ENCODE data around the gene FBXW7.

FBXW7 gene

DNA sequence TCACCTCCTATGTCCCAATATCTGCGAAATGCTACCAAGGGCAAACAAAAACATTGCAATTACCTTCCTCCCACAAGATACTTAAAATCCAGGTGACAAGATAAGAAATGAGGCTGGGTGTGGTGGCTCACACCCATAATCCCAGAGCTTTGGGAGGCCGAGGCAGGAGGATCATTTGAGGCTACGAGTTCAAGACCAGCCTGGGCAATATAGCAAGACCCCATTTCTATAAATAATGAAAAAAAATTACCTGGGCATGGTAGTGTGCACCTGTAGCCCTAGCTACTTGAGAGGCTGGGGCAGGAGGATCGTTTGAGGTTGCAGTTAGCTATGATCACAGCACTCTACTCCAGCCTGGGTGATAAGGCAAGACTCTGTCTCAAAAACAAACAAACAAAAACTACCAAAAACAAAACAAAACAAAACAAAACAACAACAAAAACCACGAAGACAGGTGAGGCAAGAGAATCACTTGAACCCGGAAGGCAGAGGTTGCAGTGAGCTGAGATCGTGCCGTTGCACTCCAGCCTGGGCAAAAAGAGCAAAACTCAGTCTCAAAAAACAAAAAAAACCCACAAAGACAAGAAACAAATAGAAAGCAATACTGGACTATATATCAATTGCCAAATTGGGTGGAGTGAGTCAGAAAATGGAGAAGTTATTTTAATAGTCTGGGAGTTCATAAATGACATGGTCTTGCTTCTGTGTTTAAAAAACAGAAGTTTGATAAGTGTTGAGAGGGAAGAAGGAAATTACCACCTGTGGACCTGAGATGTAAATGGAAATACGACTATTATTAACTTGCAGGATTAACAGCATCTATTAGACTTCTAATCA, 176.5 kb downstream of the FBXW7 start:
- H4K20me1 ChIP-seq (ENCODE audit: insufficient read depth, low read length, poor library complexity, severe bottlenecking): no peaks in the 10 kb centered on the region
- no peaks in the 10 kb centered on the region for H3K4me1 ChIP-seq (ENCODE audit: insufficient read depth, low read length, poor library complexity, severe bottlenecking)
- H3K27me3 ChIP-seq (ENCODE audit: insufficient read depth, low read length, poor library complexity, severe bottlenecking): no peaks in the 10 kb centered on the region
- no peaks in the 10 kb centered on the region for H3K9me2 ChIP-seq (replicated peaks; ENCODE audit: low read depth, low read length)
- TF ChIP-seq, protein P1, sequence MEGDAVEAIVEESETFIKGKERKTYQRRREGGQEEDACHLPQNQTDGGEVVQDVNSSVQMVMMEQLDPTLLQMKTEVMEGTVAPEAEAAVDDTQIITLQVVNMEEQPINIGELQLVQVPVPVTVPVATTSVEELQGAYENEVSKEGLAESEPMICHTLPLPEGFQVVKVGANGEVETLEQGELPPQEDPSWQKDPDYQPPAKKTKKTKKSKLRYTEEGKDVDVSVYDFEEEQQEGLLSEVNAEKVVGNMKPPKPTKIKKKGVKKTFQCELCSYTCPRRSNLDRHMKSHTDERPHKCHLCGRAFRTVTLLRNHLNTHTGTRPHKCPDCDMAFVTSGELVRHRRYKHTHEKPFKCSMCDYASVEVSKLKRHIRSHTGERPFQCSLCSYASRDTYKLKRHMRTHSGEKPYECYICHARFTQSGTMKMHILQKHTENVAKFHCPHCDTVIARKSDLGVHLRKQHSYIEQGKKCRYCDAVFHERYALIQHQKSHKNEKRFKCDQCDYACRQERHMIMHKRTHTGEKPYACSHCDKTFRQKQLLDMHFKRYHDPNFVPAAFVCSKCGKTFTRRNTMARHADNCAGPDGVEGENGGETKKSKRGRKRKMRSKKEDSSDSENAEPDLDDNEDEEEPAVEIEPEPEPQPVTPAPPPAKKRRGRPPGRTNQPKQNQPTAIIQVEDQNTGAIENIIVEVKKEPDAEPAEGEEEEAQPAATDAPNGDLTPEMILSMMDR (conservative IDR thresholded peaks at IDR 0.05; ENCODE audit: low read length): no peak
- no peak for TF ChIP-seq EZH2phosphoT487 (IDR thresholded peaks at IDR 0.05; ENCODE audit: borderline replicate concordance)
- H3K4me3 ChIP-seq (ENCODE audit: low read length, poor library complexity, severe bottlenecking): no peak overlapping the region
- no peaks in the 10 kb centered on the region for H3K36me3 ChIP-seq (ENCODE audit: insufficient read depth, low read length)
- no peaks in the 10 kb centered on the region; the same call in 1 of the 2 replicates for H3F3A ChIP-seq (ENCODE audit: low read depth)
- H3K9me3 ChIP-seq (ENCODE audit: insufficient read depth, low read depth, low read length): no peaks in the 10 kb centered on the region
- no peak overlapping the region for H2AFZ ChIP-seq (ENCODE audit: low read length)
- no peak overlapping the region for H3K9ac ChIP-seq (ENCODE audit: low read depth, low read length, poor library complexity, severe bottlenecking)
- no peak overlapping the region for H3K4me2 ChIP-seq (ENCODE audit: low read depth, low read length, poor library complexity, severe bottlenecking)
- no peaks in the 10 kb centered on the region for H3K79me2 ChIP-seq (ENCODE audit: insufficient read depth, low read length)

DNA sequence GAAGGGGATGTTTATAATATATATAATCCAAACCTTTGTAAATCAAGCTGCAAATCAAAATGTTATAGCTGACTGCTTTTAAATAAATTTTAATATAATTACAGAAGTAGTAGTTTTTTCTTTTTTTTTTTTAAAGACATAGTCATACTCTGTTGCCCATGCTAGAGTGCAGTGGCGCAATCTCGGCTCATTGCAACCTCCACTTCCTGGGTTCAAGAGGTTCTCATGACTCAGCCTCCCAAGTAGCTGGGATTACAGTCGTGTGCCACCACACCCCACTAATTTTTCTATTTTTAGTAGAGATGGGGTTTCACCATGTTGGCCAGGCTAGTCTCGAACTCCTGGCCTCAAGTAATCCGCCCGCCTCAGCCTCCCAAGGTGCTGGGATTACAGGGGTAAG, 178.7 kb downstream of the FBXW7 start:
- Histone ChIP-seq H2AFZ (ENCODE audit: low read length) (no peak overlapping the region), H4K20me1 (ENCODE audit: insufficient read depth, low read length, poor library complexity, severe bottlenecking) (no peaks in the 10 kb centered on the region), H3K27me3 (ENCODE audit: insufficient read depth, low read length, poor library complexity, severe bottlenecking) (no peaks in the 10 kb centered on the region), H3K9me3 (ENCODE audit: insufficient read depth, low read depth, low read length) (no peaks in the 10 kb centered on the region), H3K4me2 (ENCODE audit: low read depth, low read length, poor library complexity, severe bottlenecking) (no peak overlapping the region), H3K4me1 (ENCODE audit: insufficient read depth, low read length, poor library complexity, severe bottlenecking) (peaks cover 9% of the 10 kb centered on the region), H3K9me2 (replicated peaks; ENCODE audit: low read depth, low read length) (no peaks in the 10 kb centered on the region), H3K4me3 (ENCODE audit: low read length, poor library complexity, severe bottlenecking) (no peak overlapping the region), H3K9ac (ENCODE audit: low read depth, low read length, poor library complexity, severe bottlenecking) (no peak overlapping the region), H3K79me2 (ENCODE audit: insufficient read depth, low read length) (no peaks in the 10 kb centered on the region), H3F3A (ENCODE audit: low read depth) (no peaks in the 10 kb centered on the region; the same call in 1 of the 2 replicates), H3K36me3 (ENCODE audit: insufficient read depth, low read length) (no peaks in the 10 kb centered on the region)
- TF ChIP-seq, protein P1 (conservative IDR thresholded peaks at IDR 0.05; ENCODE audit: low read length): no peak
- no peak for TF ChIP-seq EZH2phosphoT487 (IDR thresholded peaks at IDR 0.05; ENCODE audit: borderline replicate concordance)

DNA sequence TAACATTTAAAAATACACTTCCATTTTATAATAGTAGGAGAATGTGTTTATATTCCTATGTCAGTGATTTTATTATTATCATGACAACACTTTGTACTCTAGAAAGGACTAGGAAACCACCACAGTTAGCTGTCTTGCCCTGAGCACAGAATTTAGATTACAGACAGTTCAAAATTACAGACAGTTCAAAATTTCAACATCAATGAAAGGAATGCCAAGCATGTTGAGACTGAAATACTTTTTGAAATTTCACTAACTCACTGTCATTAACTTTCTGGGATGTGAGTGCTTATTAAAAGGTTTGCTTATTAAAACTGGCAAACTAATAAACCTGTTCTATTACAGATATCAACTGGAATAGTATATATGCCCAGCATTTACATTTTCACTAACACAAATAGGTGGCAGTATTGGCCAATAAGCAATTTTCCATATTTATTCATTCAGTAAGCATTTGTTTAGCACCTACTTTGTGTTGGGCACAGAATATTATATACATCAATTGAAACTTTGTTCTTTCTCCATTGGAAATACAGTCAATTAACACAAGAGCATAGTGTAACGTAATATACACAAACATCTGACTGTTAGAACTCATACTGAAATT, 179.4 kb downstream of the FBXW7 start:
- H3K4me1 ChIP-seq (ENCODE audit: insufficient read depth, low read length, poor library complexity, severe bottlenecking): peaks cover 10% of the 10 kb centered on the region
- no peak overlapping the region for H3K4me2 ChIP-seq (ENCODE audit: low read depth, low read length, poor library complexity, severe bottlenecking)
- H3K9me2 ChIP-seq (replicated peaks; ENCODE audit: low read depth, low read length): no peaks in the 10 kb centered on the region
- no peaks in the 10 kb centered on the region for H3K79me2 ChIP-seq (ENCODE audit: insufficient read depth, low read length)
- no peak overlapping the region for H3K4me3 ChIP-seq (ENCODE audit: low read length, poor library complexity, severe bottlenecking)
- H4K20me1 ChIP-seq (ENCODE audit: insufficient read depth, low read length, poor library complexity, severe bottlenecking): no peaks in the 10 kb centered on the region
- H3K27me3 ChIP-seq (ENCODE audit: insufficient read depth, low read length, poor library complexity, severe bottlenecking): no peaks in the 10 kb centered on the region
- no peak overlapping the region for H2AFZ ChIP-seq (ENCODE audit: low read length)
- H3K36me3 ChIP-seq (ENCODE audit: insufficient read depth, low read length): no peaks in the 10 kb centered on the region
- no peaks in the 10 kb centered on the region for H3K9me3 ChIP-seq (ENCODE audit: insufficient read depth, low read depth, low read length)
- no peaks in the 10 kb centered on the region; the same call in 1 of the 2 replicates for H3F3A ChIP-seq (ENCODE audit: low read depth)
- no peak overlapping the region for H3K9ac ChIP-seq (ENCODE audit: low read depth, low read length, poor library complexity, severe bottlenecking)
- no peak for TF ChIP-seq EZH2phosphoT487 (IDR thresholded peaks at IDR 0.05; ENCODE audit: borderline replicate concordance)
- TF ChIP-seq, protein P1 (conservative IDR thresholded peaks at IDR 0.05; ENCODE audit: low read length): peak; percentile 56

Data from Loucy (cell line).